SU-DHL-6 (cell line): ENCODE measurements around the gene KLF15.

Experiments
- H2AFZ ChIP-seq: fragments of 200-600 bp; sonication (generic); 2 replicates; pipeline ENCODE4 v1.6.1; 2014; ENCODE audit warnings: low read depth, mild to moderate bottlenecking, moderate library complexity, mixed read lengths, antibody characterized with exemption, low read length; ENCODE audit not compliant: severe bottlenecking
- H3F3A ChIP-seq: fragments of 200-600 bp; shearing (Covaris generic); 2 replicates; pipeline ENCODE4 v1.6.0; 2016; ENCODE audit warnings: antibody characterized with exemption, mild to moderate bottlenecking; ENCODE audit not compliant: insufficient read depth
- H3K27ac ChIP-seq: fragments of 200-600 bp; sonication (generic); 2 replicates; pipeline ENCODE4 v1.5.1; 2016; ENCODE audit warnings: low read depth, mild to moderate bottlenecking, low read length, moderate library complexity, mixed read lengths
- H3K27me3 ChIP-seq: fragments of 200-600 bp; sonication (generic), shearing (Covaris generic); 2 replicates; pipeline ENCODE4 v1.6.0; 2014; ENCODE audit warnings: mild to moderate bottlenecking, low read length
- H3K36me3 ChIP-seq: fragments of 200-600 bp; sonication (generic); 2 replicates; pipeline ENCODE4 v1.6.1; 2014; ENCODE audit warnings: mild to moderate bottlenecking, low read length, mixed read lengths
- H3K4me2 ChIP-seq: fragments of 300-600, 200-600 bp; shearing (Covaris generic), sonication (generic); 2 replicates; pipeline ENCODE4 v1.6.0; 2014; ENCODE audit warnings: low read length, low read depth, mild to moderate bottlenecking; ENCODE audit not compliant: poor library complexity, severe bottlenecking
- H3K4me3 ChIP-seq: fragments of 200-600 bp; sonication (generic); 2 replicates; pipeline ENCODE4 v1.5.1; 2014; ENCODE audit warnings: antibody characterized with exemption, low read length, mild to moderate bottlenecking, mixed read lengths; ENCODE audit not compliant: insufficient read depth, poor library complexity, severe bottlenecking
- H3K79me2 ChIP-seq: fragments of 200-600 bp; sonication (generic); 2 replicates; pipeline ENCODE4 v1.6.1; 2014; ENCODE audit warnings: mild to moderate bottlenecking, low read length, moderate library complexity; ENCODE audit not compliant: insufficient read depth
- H3K9ac ChIP-seq: fragments of 200-600 bp; sonication (generic); 2 replicates; pipeline ENCODE4 v1.7.0; 2014; ENCODE audit warnings: mild to moderate bottlenecking, low read length
- H3K9me2 ChIP-seq: fragments of 200-600 bp; sonication (generic); replicated peaks from 2 replicates; pipeline ENCODE4 v1.6.1; 2014; ENCODE audit warnings: low read length; ENCODE audit not compliant: insufficient read depth
- H3K9me3 ChIP-seq: fragments of 200-600 bp; sonication (generic); 2 replicates; pipeline ENCODE4 v1.6.1; 2014; ENCODE audit warnings: low read length, mixed read lengths; ENCODE audit not compliant: insufficient read depth
- H4K20me1 ChIP-seq: fragments of 200-600 bp; sonication (generic); 2 replicates; pipeline ENCODE4 v1.6.1; 2014; ENCODE audit warnings: low read depth, mild to moderate bottlenecking, antibody characterized with exemption, low read length, moderate library complexity, mixed read lengths
- EZH2phosphoT487 ChIP-seq: fragments of 200-600 bp; sonication (generic), shearing (Covaris generic); conservative IDR thresholded peaks from 2 replicates; pipeline ENCODE4 v1.6.1; 2018; ENCODE audit warnings: mild to moderate bottlenecking, antibody characterized with exemption, low read length, moderate library complexity, mixed read lengths
- TF ChIP-seq, protein P1 (sequence below): fragments of 200-600 bp; sonication (generic); IDR thresholded peaks from one replicate; pipeline ENCODE4 v1.5.1; 2017; ENCODE audit warnings: antibody characterized with exemption, mild to moderate bottlenecking, low read length, moderate library complexity; ENCODE audit not compliant: insufficient read depth, poor library complexity, severe bottlenecking

KLF15 gene

DNA sequence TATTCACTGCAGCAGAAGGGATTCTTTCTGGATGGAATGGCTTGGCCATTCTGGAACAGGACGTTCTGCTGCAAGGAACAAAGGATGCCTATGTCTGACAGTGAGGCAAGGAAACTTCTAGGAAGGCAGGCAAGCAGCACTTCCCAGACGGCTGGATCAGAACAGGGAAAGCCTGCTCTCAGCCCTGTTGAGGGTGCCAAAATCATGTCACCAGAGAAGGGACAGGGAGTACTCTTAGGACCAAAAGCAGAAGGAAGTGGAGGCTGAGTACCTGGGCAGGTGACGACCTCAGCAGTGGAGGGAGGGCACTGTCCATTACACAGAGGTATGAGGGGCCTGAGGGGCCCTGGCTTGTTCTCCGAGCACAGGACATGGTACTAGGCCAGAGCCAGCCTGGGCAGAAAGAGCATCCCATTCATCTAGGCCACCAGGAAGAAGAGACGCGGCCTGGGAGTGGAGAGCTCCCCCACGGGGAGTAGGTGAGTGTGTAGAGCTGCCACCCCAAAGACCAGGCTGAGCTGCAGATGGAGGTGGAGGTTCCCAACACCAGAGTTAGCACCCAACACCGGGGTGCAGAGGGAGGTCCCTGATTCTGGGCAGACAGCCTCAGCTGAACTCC lies 9.6 kb downstream of the KLF15 start:
- no peaks in the 10 kb centered on the region for H3K9me3 ChIP-seq
- H3F3A ChIP-seq, result no peaks in the 10 kb centered on the region
- H3K27me3 ChIP-seq, result no peaks in the 10 kb centered on the region
- no peak overlapping the region for H2AFZ ChIP-seq
- H3K4me3 ChIP-seq, result no peak overlapping the region
- no peaks in the 10 kb centered on the region for H3K9me2 ChIP-seq
- no peak overlapping the region for H3K9ac ChIP-seq
- TF ChIP-seq EZH2phosphoT487, result no peak
- TF ChIP-seq, protein P1, sequence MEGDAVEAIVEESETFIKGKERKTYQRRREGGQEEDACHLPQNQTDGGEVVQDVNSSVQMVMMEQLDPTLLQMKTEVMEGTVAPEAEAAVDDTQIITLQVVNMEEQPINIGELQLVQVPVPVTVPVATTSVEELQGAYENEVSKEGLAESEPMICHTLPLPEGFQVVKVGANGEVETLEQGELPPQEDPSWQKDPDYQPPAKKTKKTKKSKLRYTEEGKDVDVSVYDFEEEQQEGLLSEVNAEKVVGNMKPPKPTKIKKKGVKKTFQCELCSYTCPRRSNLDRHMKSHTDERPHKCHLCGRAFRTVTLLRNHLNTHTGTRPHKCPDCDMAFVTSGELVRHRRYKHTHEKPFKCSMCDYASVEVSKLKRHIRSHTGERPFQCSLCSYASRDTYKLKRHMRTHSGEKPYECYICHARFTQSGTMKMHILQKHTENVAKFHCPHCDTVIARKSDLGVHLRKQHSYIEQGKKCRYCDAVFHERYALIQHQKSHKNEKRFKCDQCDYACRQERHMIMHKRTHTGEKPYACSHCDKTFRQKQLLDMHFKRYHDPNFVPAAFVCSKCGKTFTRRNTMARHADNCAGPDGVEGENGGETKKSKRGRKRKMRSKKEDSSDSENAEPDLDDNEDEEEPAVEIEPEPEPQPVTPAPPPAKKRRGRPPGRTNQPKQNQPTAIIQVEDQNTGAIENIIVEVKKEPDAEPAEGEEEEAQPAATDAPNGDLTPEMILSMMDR, result no peak
- no peak overlapping the region for H3K27ac ChIP-seq
- H3K4me2 ChIP-seq, result no peak overlapping the region
- H3K36me3 ChIP-seq, result no peaks in the 10 kb centered on the region
- H4K20me1 ChIP-seq, result no peaks in the 10 kb centered on the region
- H3K79me2 ChIP-seq, result no peaks in the 10 kb centered on the region

DNA sequence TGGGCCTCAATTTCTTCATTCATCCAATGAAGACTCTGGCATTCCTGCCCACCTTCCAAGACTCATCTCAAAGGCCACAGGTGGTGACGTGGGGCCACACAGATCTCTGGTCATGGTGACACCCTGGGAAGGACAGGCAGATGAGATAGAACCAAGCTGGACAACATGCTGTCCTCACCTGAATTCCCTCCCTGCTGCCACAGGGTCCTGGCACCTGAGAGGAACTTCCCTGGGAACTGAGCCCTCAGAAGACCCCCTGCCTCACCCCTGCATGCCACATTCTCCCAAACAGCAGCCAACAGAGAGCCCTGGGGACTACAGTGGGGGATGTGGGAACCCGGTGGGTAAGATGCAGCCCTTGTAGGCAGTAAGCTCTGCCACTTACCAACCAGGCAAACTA lies 10.7 kb downstream of the KLF15 start:
- Histone ChIP-seq H3K27me3 (no peaks in the 10 kb centered on the region), H3K27ac (no peak overlapping the region), H3K9ac (no peak overlapping the region), H3K9me2 (no peaks in the 10 kb centered on the region), H3K4me3 (no peak overlapping the region), H3K79me2 (no peaks in the 10 kb centered on the region), H3K9me3 (no peaks in the 10 kb centered on the region), H2AFZ (no peak overlapping the region), H3K36me3 (no peaks in the 10 kb centered on the region), H4K20me1 (no peaks in the 10 kb centered on the region), H3K4me2 (no peak overlapping the region), H3F3A (no peaks in the 10 kb centered on the region)
- TF ChIP-seq, protein P1, result no peak
- TF ChIP-seq EZH2phosphoT487, result no peak

DNA sequence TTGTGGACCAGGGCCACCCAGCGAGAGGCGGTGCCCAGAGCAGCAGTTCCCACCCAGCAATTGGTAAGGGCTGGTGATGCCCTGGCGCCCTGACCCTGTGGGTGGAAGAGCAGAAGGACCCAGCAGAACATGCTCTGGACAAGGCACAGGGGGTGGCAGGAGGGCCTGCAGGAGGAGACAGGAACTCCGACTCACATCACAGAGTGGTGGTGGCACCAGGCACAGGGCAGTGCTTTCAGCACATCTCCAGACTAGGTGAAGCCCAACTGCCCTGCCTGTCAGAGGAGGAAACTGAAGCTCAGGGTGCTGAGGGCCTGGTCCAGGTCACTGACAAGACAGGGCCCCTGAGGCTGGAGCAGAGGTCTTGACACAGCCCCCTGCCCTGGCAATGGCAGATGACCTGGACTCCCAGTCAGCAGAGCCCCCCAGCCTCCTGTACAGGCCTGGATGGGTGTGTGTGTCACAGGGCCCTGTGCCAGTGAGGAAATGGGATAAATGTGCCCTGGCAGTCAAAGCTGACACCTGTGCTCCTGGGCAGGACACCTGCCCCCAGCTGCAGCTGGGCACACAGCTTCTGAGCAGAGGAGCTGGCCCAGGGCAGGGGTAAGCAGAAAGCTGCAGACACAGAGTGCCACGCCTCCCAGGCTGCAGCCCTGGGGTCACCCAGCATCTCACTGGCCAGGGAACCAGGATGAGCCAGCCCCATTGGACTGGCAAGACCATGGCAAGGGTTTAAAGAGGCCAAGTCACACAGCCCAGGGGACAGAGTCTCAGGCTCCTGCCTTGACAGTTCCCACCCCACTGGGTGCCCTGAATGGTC lies 11.4 kb downstream of the KLF15 start:
- Histone ChIP-seq H3K4me2 (no peak overlapping the region), H3K27me3 (no peaks in the 10 kb centered on the region), H3K9ac (no peak overlapping the region), H3K79me2 (no peaks in the 10 kb centered on the region), H3K4me3 (no peak overlapping the region), H3K9me3 (no peaks in the 10 kb centered on the region), H4K20me1 (no peaks in the 10 kb centered on the region), H3K36me3 (no peaks in the 10 kb centered on the region), H2AFZ (no peak overlapping the region), H3K9me2 (no peaks in the 10 kb centered on the region), H3K27ac (no peak overlapping the region), H3F3A (no peaks in the 10 kb centered on the region)
- TF ChIP-seq, protein P1, result no peak
- no peak for TF ChIP-seq EZH2phosphoT487
